ENCODE measurements around the gene FNDC3B. TPM values are rescaled to one million over a fixed set of nuclear protein-coding genes. Genes with fewer than 3 reads are reported as not detected.

The FNDC3B gene
- total and polyA plus RNA-seq, 12 donors, result 9.7 to 118 (median 85.0) TPM

DNA sequence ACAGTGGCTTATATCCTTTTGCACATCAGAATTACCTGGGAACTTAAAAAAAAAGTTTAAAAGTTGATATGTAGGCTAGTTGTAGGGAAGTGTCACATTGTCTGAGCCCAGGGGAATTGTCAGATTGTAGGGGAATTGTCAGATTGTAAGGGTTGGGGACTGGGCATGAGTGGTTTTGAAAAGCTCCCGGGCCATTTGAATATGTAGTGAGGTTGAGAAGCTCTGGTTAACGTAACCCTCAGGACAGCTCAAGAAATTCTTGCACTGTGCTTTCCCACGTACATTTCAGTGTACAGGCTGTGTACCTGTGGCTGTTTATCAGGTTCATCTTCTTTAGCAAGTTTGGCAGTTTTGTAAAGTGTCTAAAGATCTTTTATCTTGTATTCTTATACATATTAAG is 107.0 kb downstream of the FNDC3B start:
- Histone ChIP-seq H3K36me3 (peaks cover 0 to 5% (median 0%) of the 10 kb centered on the region in 9 donors), H3K27ac (peak overlapping the region in 1 of 10 donors; percentile 27), H3K27me3 (no peaks in the 10 kb centered on the region), H3K4me1 (peaks cover 3 to 95% (median 50%) of the 10 kb centered on the region in 9 donors), H3K9me3 (peaks cover 0 to 6% (median 0%) of the 10 kb centered on the region in 11 donors), H3K4me3 (no peak overlapping the region)
- no peak for DNase-seq
- intact Hi-C loops (cut with DNase I), result no loop called here
- ATAC-seq, result no peak
- 41 to 60% methylated on average over 3 of the region's 3 CpGs for WGBS, 2 donors
- TF ChIP-seq, protein P1, sequence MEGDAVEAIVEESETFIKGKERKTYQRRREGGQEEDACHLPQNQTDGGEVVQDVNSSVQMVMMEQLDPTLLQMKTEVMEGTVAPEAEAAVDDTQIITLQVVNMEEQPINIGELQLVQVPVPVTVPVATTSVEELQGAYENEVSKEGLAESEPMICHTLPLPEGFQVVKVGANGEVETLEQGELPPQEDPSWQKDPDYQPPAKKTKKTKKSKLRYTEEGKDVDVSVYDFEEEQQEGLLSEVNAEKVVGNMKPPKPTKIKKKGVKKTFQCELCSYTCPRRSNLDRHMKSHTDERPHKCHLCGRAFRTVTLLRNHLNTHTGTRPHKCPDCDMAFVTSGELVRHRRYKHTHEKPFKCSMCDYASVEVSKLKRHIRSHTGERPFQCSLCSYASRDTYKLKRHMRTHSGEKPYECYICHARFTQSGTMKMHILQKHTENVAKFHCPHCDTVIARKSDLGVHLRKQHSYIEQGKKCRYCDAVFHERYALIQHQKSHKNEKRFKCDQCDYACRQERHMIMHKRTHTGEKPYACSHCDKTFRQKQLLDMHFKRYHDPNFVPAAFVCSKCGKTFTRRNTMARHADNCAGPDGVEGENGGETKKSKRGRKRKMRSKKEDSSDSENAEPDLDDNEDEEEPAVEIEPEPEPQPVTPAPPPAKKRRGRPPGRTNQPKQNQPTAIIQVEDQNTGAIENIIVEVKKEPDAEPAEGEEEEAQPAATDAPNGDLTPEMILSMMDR (IDR thresholded peaks at IDR 0.05), result no peak

DNA sequence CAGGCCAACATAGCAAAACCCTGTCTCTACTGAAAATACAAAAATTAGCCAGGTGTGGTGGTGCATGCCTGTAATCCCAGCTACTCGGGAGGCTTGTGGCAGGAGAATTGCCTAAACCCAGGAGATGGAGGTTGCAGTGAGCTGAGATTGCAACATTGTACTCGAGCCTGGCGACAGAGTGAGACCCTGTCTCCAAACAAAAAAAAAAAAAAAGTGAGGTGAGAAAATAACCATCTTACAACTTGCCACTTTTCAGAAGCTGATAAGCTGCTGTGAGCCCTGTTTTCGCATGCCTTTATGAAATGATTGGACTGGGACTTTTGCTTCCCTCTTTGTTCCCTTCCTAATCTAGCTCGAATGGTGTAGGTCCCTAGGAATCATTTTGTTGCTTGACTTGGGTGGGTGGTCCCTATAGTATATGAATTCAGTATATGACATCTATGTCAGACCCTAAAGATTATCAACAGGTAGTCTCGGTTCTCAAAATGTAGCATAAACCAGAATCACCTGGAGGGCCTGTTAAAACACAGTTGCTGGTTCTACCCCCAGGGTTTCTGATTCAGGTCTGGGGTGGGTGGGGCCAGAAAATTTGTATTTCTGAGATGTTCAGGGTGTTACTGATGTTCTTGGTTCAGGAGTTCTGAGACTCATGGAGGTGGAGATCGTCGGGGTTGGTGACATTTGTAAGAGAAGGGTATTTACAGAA is 107.9 kb downstream of the FNDC3B start:
- no peak for ATAC-seq
- Histone ChIP-seq H3K9me3 (peaks cover 0 to 6% (median 0%) of the 10 kb centered on the region in 11 donors), H3K36me3 (peaks cover 0 to 5% (median 0%) of the 10 kb centered on the region in 9 donors), H3K27me3 (no peaks in the 10 kb centered on the region), H3K4me1 (peaks cover 5 to 95% (median 49%) of the 10 kb centered on the region in 9 donors), H3K27ac (peak overlapping the region in 1 of 10 donors; percentile 27), H3K4me3 (no peak overlapping the region)
- DNase-seq, result no peak
- TF ChIP-seq, protein P1 (IDR thresholded peaks at IDR 0.05), result no peak
- intact Hi-C loops (cut with DNase I), result no loop called here
- WGBS, 2 donors, result 95 to 99% methylated on average over 8 of the region's 8 CpGs

DNA sequence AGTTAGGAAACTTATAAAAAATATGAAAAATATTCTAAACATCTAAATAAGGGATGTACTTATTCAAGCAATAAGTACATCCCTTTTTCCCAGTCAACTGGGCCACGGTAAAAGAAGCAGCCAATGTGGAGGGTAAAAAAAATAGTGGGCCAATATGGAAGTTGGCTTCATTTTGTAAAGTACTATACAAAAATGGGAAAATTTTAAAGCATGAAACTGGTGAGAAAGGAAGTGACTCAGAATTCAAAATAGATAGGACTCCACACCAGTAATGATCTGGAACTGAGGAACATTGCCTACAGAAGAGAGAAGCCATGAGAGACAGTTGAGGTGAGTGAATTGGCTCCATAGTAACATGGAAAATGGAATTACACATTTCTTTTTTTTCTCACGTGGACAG is 108.9 kb downstream of the FNDC3B start:
- peaks cover 14 to 95% (median 51%) of the 10 kb centered on the region in 9 donors for H3K4me1 ChIP-seq
- H3K36me3 ChIP-seq, result peaks cover 0 to 5% (median 0%) of the 10 kb centered on the region in 9 donors
- H3K4me3 ChIP-seq, result no peak overlapping the region
- TF ChIP-seq, protein P1 (IDR thresholded peaks at IDR 0.05), result no peak
- no peak for DNase-seq
- H3K27me3 ChIP-seq, result no peaks in the 10 kb centered on the region
- WGBS, 2 donors, result 74 to 79% methylated on average over 2 of the region's 2 CpGs
- intact Hi-C loops (cut with DNase I), result no loop called here
- peaks cover 0 to 2% (median 0%) of the 10 kb centered on the region in 11 donors for H3K9me3 ChIP-seq
- no peak for ATAC-seq
- peak overlapping the region in 2 of 10 donors; percentile 57 to 60 for H3K27ac ChIP-seq

DNA sequence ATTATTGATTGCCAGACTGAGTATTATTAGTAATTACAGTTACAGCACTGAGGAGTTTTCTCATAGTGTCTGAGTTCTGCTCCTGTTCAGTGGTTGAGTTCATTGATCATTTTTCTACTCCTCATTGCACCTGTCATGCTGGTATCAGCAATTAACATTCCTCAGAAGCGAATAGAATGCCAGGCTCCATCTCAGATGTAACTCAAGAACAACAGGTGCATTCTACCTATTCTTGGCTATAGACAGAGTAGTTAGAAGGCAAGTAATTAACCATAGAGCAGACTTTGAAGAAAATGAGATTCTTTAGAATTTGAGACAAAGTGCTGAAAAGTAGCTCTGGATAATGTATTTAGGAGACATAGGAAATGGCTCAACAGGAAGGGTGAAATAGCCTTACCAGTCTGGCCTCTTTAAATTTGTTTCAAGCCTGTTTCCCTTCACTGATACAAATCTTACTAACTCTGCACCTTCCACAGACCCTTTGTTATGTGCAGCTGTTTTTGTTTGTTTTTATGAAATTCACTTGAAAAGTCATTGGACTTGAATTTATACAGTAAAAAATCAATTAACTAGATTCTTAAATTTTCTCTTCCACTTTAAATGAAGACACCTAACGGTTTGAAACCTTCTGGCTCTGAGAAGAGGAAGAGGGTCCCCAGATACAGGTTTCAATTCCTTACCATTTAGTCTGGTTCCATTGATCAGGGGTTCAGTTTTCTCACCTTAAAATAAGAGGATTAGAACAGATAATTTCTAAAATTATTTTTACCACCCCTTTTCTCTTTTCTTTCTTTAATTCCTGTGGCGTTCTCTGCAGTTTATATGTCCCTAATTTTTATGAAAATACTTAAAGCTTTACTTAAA is 109.6 kb downstream of the FNDC3B start:
- peaks cover 0 to 5% (median 0%) of the 10 kb centered on the region in 9 donors for H3K36me3 ChIP-seq
- H3K27ac ChIP-seq, result peak overlapping the region in 3 of 10 donors; percentile 9 to 60 (median 57)
- intact Hi-C loops (cut with DNase I), result no loop called here
- H3K4me3 ChIP-seq, result no peak overlapping the region
- H3K9me3 ChIP-seq, result no peaks in the 10 kb centered on the region
- DNase-seq (no peak), ATAC-seq (no peak)
- TF ChIP-seq, protein P1 (IDR thresholded peaks at IDR 0.05), result no peak
- peaks cover 19 to 95% (median 55%) of the 10 kb centered on the region in 9 donors for H3K4me1 ChIP-seq
- H3K27me3 ChIP-seq, result no peaks in the 10 kb centered on the region
- 80 to 84% methylated on average over 3 of the region's 3 CpGs for whole genome bisulfite sequencing, 2 donors

Data from heart right ventricle (tissue), 16 donors.